D721Med (cell line): ENCODE results near the gene BCAN.

Experiments used
- DNase-seq: peaks from one replicate; pipeline ENCODE4 v3.0.0; 2011; ENCODE audit warnings: low spot score; ENCODE audit not compliant: insufficient read length
- FAIRE-seq: peaks from 2 replicates; lab custom pipeline; 2011; peaks lifted over from hg19 to GRCh38; lab: Jason Lieb, UNC
- TF ChIP-seq, protein P1 (sequence below): IDR thresholded peaks from 2 replicates; pipeline ENCODE4 v1.5.1; 2012; ENCODE audit warnings: mild to moderate bottlenecking, control low read depth; ENCODE audit not compliant: insufficient read depth; ENCODE audit errors: missing control alignments

BCAN gene, protein sequence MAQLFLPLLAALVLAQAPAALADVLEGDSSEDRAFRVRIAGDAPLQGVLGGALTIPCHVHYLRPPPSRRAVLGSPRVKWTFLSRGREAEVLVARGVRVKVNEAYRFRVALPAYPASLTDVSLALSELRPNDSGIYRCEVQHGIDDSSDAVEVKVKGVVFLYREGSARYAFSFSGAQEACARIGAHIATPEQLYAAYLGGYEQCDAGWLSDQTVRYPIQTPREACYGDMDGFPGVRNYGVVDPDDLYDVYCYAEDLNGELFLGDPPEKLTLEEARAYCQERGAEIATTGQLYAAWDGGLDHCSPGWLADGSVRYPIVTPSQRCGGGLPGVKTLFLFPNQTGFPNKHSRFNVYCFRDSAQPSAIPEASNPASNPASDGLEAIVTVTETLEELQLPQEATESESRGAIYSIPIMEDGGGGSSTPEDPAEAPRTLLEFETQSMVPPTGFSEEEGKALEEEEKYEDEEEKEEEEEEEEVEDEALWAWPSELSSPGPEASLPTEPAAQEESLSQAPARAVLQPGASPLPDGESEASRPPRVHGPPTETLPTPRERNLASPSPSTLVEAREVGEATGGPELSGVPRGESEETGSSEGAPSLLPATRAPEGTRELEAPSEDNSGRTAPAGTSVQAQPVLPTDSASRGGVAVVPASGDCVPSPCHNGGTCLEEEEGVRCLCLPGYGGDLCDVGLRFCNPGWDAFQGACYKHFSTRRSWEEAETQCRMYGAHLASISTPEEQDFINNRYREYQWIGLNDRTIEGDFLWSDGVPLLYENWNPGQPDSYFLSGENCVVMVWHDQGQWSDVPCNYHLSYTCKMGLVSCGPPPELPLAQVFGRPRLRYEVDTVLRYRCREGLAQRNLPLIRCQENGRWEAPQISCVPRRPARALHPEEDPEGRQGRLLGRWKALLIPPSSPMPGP

GRCh38 chr1:156641761-156642264, at the start of gene BCAN:
BCAN (plus strand) TSS chr1:156642117; CDS start chr1:156646055, 3,938 bp downstream.
- no peak for FAIRE-seq
- peak; percentile 92 for DNase-seq
- TF ChIP-seq, protein P1, sequence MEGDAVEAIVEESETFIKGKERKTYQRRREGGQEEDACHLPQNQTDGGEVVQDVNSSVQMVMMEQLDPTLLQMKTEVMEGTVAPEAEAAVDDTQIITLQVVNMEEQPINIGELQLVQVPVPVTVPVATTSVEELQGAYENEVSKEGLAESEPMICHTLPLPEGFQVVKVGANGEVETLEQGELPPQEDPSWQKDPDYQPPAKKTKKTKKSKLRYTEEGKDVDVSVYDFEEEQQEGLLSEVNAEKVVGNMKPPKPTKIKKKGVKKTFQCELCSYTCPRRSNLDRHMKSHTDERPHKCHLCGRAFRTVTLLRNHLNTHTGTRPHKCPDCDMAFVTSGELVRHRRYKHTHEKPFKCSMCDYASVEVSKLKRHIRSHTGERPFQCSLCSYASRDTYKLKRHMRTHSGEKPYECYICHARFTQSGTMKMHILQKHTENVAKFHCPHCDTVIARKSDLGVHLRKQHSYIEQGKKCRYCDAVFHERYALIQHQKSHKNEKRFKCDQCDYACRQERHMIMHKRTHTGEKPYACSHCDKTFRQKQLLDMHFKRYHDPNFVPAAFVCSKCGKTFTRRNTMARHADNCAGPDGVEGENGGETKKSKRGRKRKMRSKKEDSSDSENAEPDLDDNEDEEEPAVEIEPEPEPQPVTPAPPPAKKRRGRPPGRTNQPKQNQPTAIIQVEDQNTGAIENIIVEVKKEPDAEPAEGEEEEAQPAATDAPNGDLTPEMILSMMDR, result no peak

DNA sequence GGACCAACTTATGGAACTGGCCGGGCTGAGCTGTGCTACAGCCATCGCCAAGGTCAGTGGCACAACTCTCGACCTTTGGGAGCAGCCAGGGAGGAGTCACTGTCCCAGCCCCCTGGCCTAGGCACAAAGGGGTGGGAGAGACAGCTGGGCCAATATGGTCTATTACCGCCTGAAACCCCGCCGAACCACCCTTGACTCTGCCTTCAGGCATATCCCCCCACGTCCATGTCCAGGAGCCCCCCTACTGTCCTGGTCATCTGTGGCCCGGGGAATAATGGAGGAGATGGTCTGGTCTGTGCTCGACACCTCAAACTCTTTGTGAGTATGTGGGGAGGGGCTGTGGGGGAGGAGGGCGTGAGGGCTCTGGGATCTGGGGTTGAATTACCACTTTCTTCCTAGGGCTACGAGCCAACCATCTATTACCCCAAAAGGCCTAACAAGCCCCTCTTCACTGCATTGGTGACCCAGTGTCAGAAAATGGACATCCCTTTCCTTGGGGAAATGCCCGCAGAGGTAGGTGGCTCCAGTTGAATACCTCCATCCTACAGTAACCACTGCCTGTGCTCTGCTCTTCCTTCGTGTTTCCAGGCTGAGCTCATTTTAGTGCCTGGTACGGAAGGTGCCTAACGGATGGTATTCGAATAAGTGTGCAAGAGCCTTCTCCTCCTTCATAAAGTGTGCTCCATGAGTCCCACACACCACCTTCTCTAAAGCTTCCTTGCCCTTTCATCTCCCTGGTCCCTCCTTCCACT, 49.6 kb upstream of the BCAN start:
- TF ChIP-seq, protein P1, result no peak
- FAIRE-seq (no peak), DNase-seq (no peak)

GRCh38 chr1:156592910-156593660, 48.8 kb upstream of the BCAN start:
- TF ChIP-seq, protein P1, result no peak
- DNase-seq (no peak), FAIRE-seq (no peak)

DNA sequence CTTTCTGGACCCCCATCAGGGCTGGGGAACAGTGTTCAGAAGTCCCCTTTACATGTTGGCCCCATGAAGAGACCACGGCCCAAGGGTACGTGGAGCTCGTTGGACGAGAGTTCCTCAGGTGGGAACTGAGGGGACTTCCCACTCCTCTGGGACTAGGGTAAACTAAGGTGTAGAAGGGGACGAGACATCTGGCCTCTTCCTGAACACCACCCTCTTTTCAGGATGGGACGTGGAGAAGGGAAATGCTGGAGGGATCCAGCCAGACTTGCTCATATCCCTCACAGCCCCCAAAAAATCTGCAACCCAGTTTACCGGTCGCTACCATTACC, 48.3 kb upstream of the BCAN start:
- DNase-seq (no peak), FAIRE-seq (no peak)
- TF ChIP-seq, protein P1, result no peak

DNA sequence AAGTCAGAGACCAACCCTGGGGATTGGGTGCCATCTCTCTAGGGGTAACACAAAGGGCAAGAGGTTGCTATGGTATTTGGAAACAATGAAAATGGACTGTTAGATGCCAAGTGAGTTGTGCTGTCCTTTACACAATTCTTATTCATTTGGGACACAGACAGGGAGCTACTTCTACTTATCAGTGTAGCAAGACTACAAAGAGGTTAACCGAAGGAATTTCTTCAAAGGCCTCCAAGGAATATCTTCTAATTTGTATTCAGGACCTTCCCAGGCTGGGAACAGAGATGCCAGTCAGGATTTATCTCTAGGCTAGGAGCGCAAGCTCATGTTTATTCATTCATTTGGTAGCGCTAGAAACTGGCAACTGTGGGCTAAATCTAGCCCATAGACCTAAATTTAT, 47.7 kb upstream of the BCAN start:
- DNase-seq, result no peak
- no peak for FAIRE-seq

More for the DNA sequence above, 47.7 kb upstream of the BCAN start:
- TF ChIP-seq, protein P1, result no peak
